Gastrocnemius medialis (tissue), 4 donors: Measurements from ENCODE around the gene LATS1. TPM values are rescaled to one million over a fixed set of nuclear protein-coding genes. Genes with fewer than 3 reads are reported as not detected.
A peak's percentile ranks its signal among the peaks of the same experiment; 100 is the strongest.

Experiments used
- ATAC-seq, 2 donors: fragments of 150-250 bp; one replicate each; pipeline ENCODE4 v1.9.1; 2016
- DNase-seq, 2 donors: peaks; one replicate each; pipeline ENCODE4 v3.0.0-alpha.2; 2019
- H3K27ac ChIP-seq, 4 donors: fragments of 200-600 bp; sonication (generic); 1 replicate in 1 of 4; 2 replicates in 3 of 4; pipeline ENCODE4 v1.5.1; 2016 to 2018; ENCODE audit warnings: mild to moderate bottlenecking in 2 of 4, moderate library complexity in 1 of 4
- H3K27me3 ChIP-seq, 3 donors: fragments of 200-600 bp; sonication (generic) in 2 of 3; 1 replicate in 1 of 3; 2 replicates in 2 of 3; pipeline versions ENCODE4 v1.5.1 to v1.6.0; 2016 to 2019; ENCODE audit warnings: mild to moderate bottlenecking in 1 of 3, moderate library complexity in 1 of 3
- H3K36me3 ChIP-seq, 2 donors: fragments of 200-600 bp; sonication (generic) in 1 of 2; one replicate each; pipeline ENCODE4 v1.5.1; 2017 to 2018
- H3K4me1 ChIP-seq, 2 donors: fragments of 200-600 bp; sonication (generic) in 1 of 2; one replicate each; pipeline ENCODE4 v1.5.1; 2016 to 2017; ENCODE audit warnings: mild to moderate bottlenecking in 2 of 2
- H3K4me3 ChIP-seq, 4 donors: fragments of 200-600 bp; sonication (generic) in 3 of 4; 1 replicate in 1 of 4; 2 replicates in 3 of 4; pipeline ENCODE4 v1.5.1; 2016 to 2019; ENCODE audit warnings: mild to moderate bottlenecking in 2 of 4
- H3K9me3 ChIP-seq, 3 donors: fragments of 200-600 bp; sonication (generic) in 2 of 3; 1 replicate in 1 of 3; 2 replicates in 2 of 3; pipeline ENCODE4 v1.5.1; 2016 to 2019
- CTCF ChIP-seq, 5 experiments: fragments of 450-650 bp in 3 of 5; fragments of 200-600 bp in 2 of 5; sonication (generic) in 2 of 5; IDR thresholded peaks in 4 of 5; conservative IDR thresholded peaks in 1 of 5; 1 replicate in 4 of 5; 2 replicates in 1 of 5; pipeline ENCODE4 v1.5.1; 2016 to 2019; ENCODE audit warnings: antibody characterized with exemption in 5 of 5, mild to moderate bottlenecking in 3 of 5, moderate library complexity in 3 of 5
- POLR2A ChIP-seq, 2 donors: fragments of 450-650 bp; IDR thresholded peaks; one replicate each; pipeline ENCODE4 v1.6.1; 2017; ENCODE audit warnings: antibody characterized with exemption in 2 of 2, mild to moderate bottlenecking in 2 of 2, moderate library complexity in 2 of 2
- in situ Hi-C, 4 donors: fragments of 200-750 bp; cut with MboI; loops; one replicate each; pipeline versions ENCODE4 v1.15.0 to v1.8.0; 2017; ENCODE audit warnings: low sequenced_read_pairs in 4 of 4
- intact Hi-C: fragments of 100-400 bp; cut with DNase I; formaldehyde crosslinking; loops from one replicate; pipeline ENCODE4 v1.15.1; 2023; ENCODE audit warnings: low total_unique reads
- total RNA-seq, 4 donors: library from RNA; depleted of rRNA; stranded (reverse); fragments of >200 nt; gene quantifications; one replicate each; pipeline versions ENCODE4 v1.1.0 to v1.2.3, GENCODE V29; 2016

LATS1 gene
- total RNA-seq, 4 donors from 2014 or later: 6.3 to 21.8 (median 14.4) TPM

- in situ Hi-C loops (no loop called here), intact Hi-C loops (no loop called here)
- Histone ChIP-seq H3K27me3 (no peaks in the 10 kb centered on the region), H3K4me3 (no peak overlapping the region), H3K9me3 (no peaks in the 10 kb centered on the region), H3K27ac (no peak overlapping the region), H3K4me1 (peaks cover 33 to 56% of the 10 kb centered on the region in 2 donors), H3K36me3 (no peaks in the 10 kb centered on the region)
- no peak for TF ChIP-seq POLR2A (IDR thresholded peaks at IDR 0.05)
- no peak for TF ChIP-seq CTCF (IDR thresholded peaks at IDR 0.05 in 4 of 5, conservative IDR thresholded peaks at IDR 0.05 in 1 of 5)
- DNase-seq (no peak), ATAC-seq (no peak)
Measured at GRCh38 chr6:149714442-149714841, 3.5 kb downstream of the LATS1 start.

- no peaks in the 10 kb centered on the region for H3K9me3 ChIP-seq
- in situ Hi-C loops: no loop called here
- no peak for DNase-seq
- no peak for TF ChIP-seq POLR2A (IDR thresholded peaks at IDR 0.05)
- TF ChIP-seq CTCF (IDR thresholded peaks at IDR 0.05 in 4 of 5, conservative IDR thresholded peaks at IDR 0.05 in 1 of 5): no peak
- H3K4me3 ChIP-seq: no peak overlapping the region
- no peak overlapping the region for H3K27ac ChIP-seq
- no peaks in the 10 kb centered on the region for H3K36me3 ChIP-seq
- H3K27me3 ChIP-seq: no peaks in the 10 kb centered on the region
- intact Hi-C loops: no loop called here
- no peak for ATAC-seq
- H3K4me1 ChIP-seq: peaks cover 40 to 70% of the 10 kb centered on the region in 2 donors
Measured at GRCh38 chr6:149711711-149712110, 6.2 kb downstream of the LATS1 start.

DNA sequence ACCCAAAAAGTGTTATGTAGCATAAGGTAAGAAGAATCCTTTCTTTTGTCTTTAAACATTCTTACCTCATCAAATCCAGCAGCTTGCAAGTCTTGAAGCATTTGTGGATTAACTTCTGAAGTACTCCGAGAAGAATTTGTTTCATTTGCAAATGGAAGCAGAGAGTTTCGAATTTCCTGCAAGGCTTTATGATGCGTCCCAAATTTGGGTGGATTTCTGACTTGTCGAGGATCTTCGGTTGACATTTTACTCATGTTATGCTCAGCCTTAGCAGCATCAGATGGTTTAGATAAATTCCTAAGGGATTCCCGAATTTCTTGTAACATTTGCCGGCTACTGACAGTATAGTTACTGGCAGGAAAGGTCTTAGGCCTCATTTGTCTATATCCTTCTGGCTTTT is 16.2 kb downstream of the LATS1 start:
- H3K4me3 ChIP-seq: no peak overlapping the region
- no peak for TF ChIP-seq CTCF (IDR thresholded peaks at IDR 0.05 in 4 of 5, conservative IDR thresholded peaks at IDR 0.05 in 1 of 5)
- no peak for TF ChIP-seq POLR2A (IDR thresholded peaks at IDR 0.05)
- no peak for DNase-seq
- no peaks in the 10 kb centered on the region for H3K9me3 ChIP-seq
- peaks cover 20 to 35% of the 10 kb centered on the region in 2 donors for H3K4me1 ChIP-seq
- peaks cover 0 to 5% of the 10 kb centered on the region in 2 donors for H3K36me3 ChIP-seq
- H3K27me3 ChIP-seq: no peaks in the 10 kb centered on the region
- H3K27ac ChIP-seq: peak overlapping the region in 1 of 4 donors; percentile 28
- in situ Hi-C loops (no loop called here), intact Hi-C loops (no loop called here)
- no peak for ATAC-seq

GRCh38 chr6:149699150-149699549 is 18.8 kb downstream of the LATS1 start:
- no peak for ATAC-seq
- H3K27ac ChIP-seq: no peak overlapping the region
- intact Hi-C loops (no loop called here), in situ Hi-C loops (no loop called here)
- H3K4me1 ChIP-seq: peaks cover 13 to 23% of the 10 kb centered on the region in 2 donors
- no peak overlapping the region for H3K4me3 ChIP-seq
- TF ChIP-seq POLR2A (IDR thresholded peaks at IDR 0.05): no peak
- no peak for TF ChIP-seq CTCF (IDR thresholded peaks at IDR 0.05 in 4 of 5, conservative IDR thresholded peaks at IDR 0.05 in 1 of 5)
- H3K36me3 ChIP-seq: peaks cover 0 to 11% of the 10 kb centered on the region in 2 donors
- no peaks in the 10 kb centered on the region for H3K27me3 ChIP-seq
- DNase-seq: no peak
- no peaks in the 10 kb centered on the region for H3K9me3 ChIP-seq

DNA sequence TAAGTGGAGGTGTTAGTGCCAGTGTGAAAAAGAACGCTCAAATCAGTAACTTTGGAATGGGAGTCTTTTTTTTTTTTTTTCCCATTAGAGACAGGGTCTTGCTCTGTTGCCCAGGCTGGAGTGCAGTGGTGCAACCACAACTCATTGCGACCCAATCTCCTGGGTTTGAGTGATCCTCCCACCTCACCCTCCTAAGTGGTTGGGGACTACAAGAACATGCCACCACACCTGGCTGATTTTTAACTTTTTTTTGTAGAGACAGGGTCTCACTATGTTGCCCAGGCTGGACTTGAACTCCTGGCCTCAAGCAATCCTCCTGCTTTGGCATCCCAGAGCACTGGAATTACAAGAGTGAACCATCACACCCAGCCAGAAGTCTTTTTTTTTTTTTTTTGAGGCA is 19.7 kb downstream of the LATS1 start:
- no peaks in the 10 kb centered on the region for H3K27me3 ChIP-seq
- H3K4me3 ChIP-seq: no peak overlapping the region
- peaks cover 9 to 23% of the 10 kb centered on the region in 2 donors for H3K4me1 ChIP-seq
- in situ Hi-C loops (no loop called here), intact Hi-C loops (no loop called here)
- H3K9me3 ChIP-seq: no peaks in the 10 kb centered on the region
- ATAC-seq: no peak
- no peak overlapping the region for H3K27ac ChIP-seq
- peaks cover 0 to 19% of the 10 kb centered on the region in 2 donors for H3K36me3 ChIP-seq
- TF ChIP-seq CTCF (IDR thresholded peaks at IDR 0.05 in 4 of 5, conservative IDR thresholded peaks at IDR 0.05 in 1 of 5) (no peak), POLR2A (IDR thresholded peaks at IDR 0.05) (no peak)
- DNase-seq: no peak
